ENCODE data around the gene NATD1.

Gene NATD1

GRCh38 chr17:21289902-21290571, 36.8 kb upstream of the NATD1 start:
- no peak for DNase-seq (ENCODE audit: low read depth, low spot score)

DNA sequence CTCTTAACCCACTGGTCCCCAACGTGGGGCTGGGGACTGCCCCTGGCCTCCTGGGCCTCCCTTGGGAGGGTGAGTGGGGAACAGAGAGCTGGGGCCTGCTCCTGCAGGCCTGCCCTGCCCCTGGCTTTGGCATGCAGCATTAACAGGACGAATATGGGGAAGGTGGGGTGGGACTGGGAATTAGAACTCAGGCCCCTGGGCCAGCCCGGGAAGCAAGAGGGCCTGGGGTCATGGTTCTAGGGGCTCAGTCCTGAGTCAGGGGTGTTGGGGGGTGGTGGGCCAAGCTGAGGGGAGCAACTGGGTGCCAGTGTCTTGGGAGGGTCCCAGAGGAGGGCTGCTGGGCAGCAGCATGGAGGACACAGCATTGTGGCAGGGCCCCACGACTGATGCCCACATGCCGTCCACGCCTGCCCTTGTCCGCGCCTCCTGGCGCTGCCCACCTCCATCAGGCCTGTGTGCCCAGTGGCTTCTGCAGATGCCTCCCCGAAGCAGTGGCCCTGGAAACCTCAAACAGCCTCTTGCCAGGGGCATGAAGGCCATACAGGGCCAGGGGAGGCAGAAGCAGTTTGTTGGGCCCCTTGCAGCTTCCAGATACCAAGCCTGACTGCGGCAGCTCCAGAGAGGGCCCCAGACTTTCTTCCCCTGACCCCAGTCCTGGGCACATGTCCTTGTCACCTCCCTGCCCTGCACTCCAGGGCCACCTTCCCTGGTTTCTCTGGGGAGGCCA, 36.1 kb upstream of the NATD1 start:
- no peak for DNase-seq (ENCODE audit: low read depth, low spot score)

- no peak for DNase-seq (ENCODE audit: low read depth, low spot score)
These were observed 35.4 kb upstream of the NATD1 start for GRCh38 chr17:21288571-21289017.

- DNase-seq (ENCODE audit: low read depth, low spot score) = no peak
These were observed 34.7 kb upstream of the NATD1 start for GRCh38 chr17:21287703-21288449.

DNA sequence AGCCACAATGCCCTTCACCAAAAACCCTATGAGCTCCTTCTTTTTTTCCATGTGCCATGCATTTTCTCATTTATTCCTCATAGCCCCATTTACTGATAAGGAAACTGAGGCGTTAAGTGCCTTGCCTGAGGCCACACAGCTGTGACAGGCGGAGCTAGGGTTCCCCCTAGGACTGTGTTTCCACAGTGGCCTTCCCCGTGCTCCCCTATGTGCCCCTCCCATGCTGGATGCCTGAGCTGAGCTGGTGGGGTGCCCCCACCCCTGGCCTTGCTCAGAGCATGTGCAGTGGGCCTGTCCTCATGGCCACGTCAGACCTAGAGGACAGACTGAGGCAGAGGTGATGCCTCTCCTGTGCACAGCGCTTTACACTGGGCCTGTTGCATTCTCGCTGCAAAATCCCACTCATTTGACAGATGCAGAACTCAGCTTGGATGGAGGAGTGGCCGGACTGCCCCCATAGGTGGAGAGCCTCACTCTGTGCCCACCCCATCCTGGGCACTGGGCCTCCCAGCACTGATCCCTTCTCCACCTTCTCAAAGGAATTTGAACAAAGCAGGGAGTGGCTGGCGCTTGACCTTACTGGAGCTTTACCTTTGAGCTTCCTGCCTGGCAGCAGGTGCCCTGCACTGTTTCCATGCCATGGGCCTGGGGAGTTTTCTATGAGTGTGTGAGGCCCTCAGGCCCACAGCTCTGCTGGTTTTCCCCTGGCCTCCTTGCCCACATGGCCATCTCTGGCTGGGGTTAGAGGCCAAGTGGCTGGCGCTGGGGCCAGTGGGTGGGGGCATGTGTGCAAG, 33.9 kb upstream of the NATD1 start:
- DNase-seq (ENCODE audit: low read depth, low spot score) = no peak

DNA sequence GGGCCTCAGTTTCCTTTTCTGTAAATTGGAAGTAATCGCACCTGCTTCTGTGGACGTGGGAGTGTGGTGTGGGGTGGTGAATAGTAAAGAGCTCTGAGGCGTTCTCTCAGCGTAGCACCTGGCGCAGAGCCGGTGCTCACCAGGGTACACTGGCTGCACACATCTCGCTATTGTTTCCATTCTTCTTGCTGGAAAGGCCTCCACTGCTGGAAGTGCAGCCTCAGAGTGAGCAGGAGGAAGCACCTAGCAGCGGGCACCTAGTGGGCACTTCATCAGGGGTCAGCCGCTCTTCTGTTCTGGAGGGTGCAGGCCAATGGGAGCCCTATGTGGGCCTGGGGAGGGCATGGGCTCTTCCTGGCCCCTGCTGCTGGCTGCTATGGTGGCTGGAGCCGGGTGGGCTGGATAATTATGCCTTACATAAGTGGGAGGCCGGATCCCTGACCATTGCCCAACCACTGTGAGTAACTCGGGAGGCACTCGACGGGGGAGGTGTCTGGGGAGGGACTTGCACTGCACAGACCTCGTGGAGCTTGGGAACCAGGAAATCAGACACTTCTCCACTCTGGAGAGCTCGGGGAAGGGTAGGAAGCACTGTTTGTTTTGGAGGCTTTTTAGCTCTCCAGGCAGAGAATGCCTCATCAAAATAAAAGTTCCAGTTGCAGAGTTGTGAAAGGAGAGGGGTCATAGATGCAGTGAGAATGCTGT, 33.0 kb upstream of the NATD1 start:
- peak; percentile 78 for DNase-seq (ENCODE audit: low read depth, low spot score)

- DNase-seq (ENCODE audit: low read depth, low spot score) = peak; percentile 37
These were observed 32.2 kb upstream of the NATD1 start for GRCh38 chr17:21285164-21286065.

DNA sequence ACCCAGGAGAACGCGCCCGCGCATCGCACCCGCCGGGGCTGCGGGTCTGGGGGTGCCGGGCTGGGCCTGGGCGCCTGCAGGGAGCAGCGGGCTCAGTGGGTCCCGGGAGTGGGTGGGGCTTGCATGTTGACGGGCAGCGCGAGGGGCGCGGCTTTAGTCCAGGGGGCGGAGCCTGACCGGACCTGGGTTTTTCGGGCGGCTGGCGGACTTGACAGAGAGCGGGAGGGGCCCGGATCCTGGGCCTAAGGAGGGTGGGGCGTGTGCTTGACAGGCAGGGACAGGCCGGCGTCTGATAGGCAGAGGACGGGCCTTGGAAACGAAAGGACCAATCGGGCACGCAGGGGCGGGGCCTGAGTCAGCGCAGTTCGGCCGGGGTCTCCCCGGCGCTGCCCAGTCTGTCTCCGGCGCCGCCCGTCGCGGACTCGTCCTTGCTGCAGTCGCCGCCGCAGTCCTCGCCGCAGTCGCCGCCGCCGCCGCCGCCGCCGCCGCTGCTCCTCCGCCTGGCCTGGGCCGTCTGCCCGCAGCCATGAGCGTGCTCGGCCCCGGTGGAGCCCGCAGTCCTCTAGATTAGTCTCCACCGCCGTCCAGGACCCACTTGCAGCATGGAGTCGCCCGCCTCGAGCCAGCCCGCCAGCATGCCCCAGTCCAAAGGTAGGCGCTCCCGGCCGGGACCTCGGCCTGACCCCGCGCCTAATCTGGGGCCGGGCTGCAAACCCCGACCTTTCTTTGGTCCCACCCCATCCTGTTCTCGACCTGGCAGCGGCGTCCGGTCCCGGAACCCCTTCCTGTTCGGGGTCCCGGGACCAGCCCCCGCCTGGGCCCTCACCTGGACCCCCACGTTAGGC, 31.3 kb upstream of the NATD1 start, which contains the start of gene MAP2K3:
Gene MAP2K3, plus strand, starts transcription at position 393 of the 845 bp plus-strand sequence. Its CDS starts 210 bp downstream, at position 603.
- peak; percentile 100 for DNase-seq (ENCODE audit: low read depth, low spot score)

- peak; percentile 87 for DNase-seq (ENCODE audit: low read depth, low spot score)
These were observed 30.5 kb upstream of the NATD1 start for GRCh38 chr17:21283482-21284318.

- DNase-seq (ENCODE audit: low read depth, low spot score) = no peak
These were observed 29.6 kb upstream of the NATD1 start for GRCh38 chr17:21282850-21283249.

DNA sequence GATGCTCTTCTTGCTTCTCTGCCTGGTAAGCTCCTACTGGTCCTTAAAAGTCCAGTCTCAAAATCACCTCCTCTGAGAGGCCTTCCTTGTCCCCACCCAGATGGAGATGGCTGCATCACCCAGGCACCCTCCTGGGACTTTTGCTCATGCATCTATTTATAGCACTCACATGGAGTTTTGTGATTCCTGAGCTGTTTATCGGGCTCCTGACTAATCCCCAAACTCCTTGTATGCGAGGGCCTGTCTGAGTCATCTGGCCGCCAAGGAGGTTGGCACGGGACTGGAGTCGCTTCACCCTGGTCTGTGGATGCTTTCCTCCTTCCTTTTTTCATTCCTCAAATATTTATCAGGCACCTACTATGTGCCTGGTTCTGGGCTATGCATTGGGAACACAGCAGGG, 29.0 kb upstream of the NATD1 start:
- peak; percentile 50 for DNase-seq (ENCODE audit: low read depth, low spot score)

DNA sequence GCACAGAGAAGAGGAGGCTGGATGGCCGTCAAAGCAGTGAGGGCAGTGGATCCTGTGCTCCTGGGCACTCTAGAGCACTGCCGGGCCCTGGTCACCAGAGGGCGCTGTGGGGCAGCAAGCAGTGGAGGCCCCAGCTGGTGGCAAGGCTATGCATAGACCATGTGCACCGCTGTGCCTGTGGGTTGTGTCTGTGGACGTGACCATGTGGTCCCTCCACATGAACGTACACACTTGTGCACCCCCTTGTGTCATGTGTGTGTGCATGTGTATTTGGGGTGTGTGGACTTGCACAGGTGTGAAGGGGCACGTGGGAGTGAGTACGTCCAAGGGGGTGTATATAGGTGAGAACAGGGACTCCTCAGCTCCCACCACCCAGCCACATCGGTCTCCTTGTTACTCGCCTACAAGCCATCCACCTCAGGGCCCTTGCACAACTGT, 26.9 kb upstream of the NATD1 start:
- peak; percentile 95 for DNase-seq (ENCODE audit: low read depth, low spot score)

- no peak for DNase-seq (ENCODE audit: low read depth, low spot score)
These were observed 26.4 kb upstream of the NATD1 start for GRCh38 chr17:21279582-21279981.

DNA sequence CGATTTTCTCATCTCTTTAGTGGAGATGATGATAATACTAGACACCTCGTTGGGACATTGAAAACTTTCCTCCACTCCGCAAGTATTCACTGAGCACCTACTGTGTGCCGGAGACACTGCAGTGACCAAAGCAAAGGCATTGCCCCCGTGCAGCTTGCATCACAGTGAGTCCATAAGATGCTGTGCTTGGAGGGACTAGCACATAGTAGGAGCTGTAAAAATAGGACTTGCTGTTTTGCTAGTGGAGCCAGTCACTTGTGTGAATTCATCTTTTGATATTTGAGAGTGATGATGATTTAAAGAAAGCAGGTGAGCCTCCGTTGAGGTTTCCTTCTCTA, 26.0 kb upstream of the NATD1 start:
- no peak for DNase-seq (ENCODE audit: low read depth, low spot score)

DNA sequence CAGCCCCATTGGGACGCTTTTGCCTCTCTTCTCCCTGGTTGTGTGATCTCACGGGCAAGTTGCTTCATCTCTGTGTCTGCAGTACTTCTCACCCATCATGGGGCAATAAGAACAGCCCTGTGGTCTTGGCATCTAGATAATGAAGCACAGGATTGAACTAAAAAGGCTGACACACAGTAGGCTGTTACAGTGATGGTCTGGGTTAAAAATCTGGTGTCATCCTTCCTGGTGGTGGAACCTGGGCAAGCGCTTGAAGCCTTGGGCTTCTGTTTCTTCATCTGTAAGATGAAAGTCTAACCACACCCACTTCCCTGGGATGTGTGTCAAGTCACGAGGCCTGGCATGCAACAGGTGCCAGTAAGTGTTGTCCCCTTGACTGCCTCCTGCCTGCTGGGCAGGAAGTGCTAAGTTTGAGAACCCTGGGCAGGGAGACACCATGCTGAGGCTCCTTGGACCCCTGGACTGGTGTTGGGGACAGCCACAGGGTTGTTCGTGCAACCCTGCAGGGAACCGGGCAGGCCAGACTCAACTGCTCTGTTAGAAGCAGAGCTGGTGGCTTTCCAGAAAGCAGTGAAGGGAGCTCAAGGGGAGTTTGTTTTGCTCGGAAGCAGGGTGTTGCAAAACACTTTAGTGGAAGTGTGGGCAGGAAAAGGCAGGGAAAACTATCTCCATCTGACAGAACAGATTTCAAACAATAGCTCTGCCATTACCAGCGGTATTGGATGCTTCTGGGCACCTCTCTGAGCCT, 25.4 kb upstream of the NATD1 start:
- DNase-seq (ENCODE audit: low read depth, low spot score) = no peak

GRCh38 chr17:21277332-21277731, 24.1 kb upstream of the NATD1 start:
- DNase-seq (ENCODE audit: low read depth, low spot score) = no peak

- DNase-seq (ENCODE audit: low read depth, low spot score) = no peak
These were observed 23.0 kb upstream of the NATD1 start for GRCh38 chr17:21276264-21276588.

Data from ELF-1 (cell line).